Glutamatergic neuron (in vitro differentiated cells): ENCODE measurements around the gene AFF1. TPM values are rescaled to one million over a fixed set of nuclear protein-coding genes. Genes with fewer than 3 reads are reported as not detected.
A peak's percentile ranks its signal among the peaks of the same experiment; 100 is the strongest.

Experiments used
- DNase-seq: peaks from one replicate; pipeline ENCODE4 v3.0.0; 2022
- H3K27ac Mint-ChIP-seq: one replicate; pipeline ENCODE4 v1.8.0; 2020; ENCODE audit warnings: mild to moderate bottlenecking, mixed read lengths, inconsistent platforms; ENCODE audit not compliant: unreplicated experiment
- H3K27me3 Mint-ChIP-seq: one replicate; pipeline ENCODE4 v1.8.0; 2020; ENCODE audit warnings: mild to moderate bottlenecking, moderate library complexity, mixed read lengths, inconsistent platforms; ENCODE audit not compliant: unreplicated experiment
- H3K36me3 Mint-ChIP-seq: one replicate; pipeline ENCODE4 v1.8.0; 2020; ENCODE audit warnings: mild to moderate bottlenecking, mixed read lengths, inconsistent platforms; ENCODE audit not compliant: unreplicated experiment
- H3K4me1 Mint-ChIP-seq: one replicate; pipeline ENCODE4 v1.8.0; 2020; ENCODE audit warnings: mild to moderate bottlenecking, low read depth, mixed read lengths, inconsistent platforms; ENCODE audit not compliant: unreplicated experiment
- H3K4me3 Mint-ChIP-seq: one replicate; pipeline ENCODE4 v1.8.0; 2020; ENCODE audit warnings: mild to moderate bottlenecking, mixed read lengths, inconsistent platforms; ENCODE audit not compliant: unreplicated experiment
- H3K9me3 Mint-ChIP-seq: one replicate; pipeline ENCODE4 v1.8.0; 2020; ENCODE audit warnings: mild to moderate bottlenecking, moderate library complexity, mixed read lengths, inconsistent platforms; ENCODE audit not compliant: unreplicated experiment
- total RNA-seq: library from RNA; stranded (reverse); fragmentation: NEBNext Ultra II Directional; extraction: Animal tissue kit (Norgen Biotek cat#: 25700); gene quantifications from one replicate; pipeline ENCODE4 v1.2.1, GENCODE V29; 2021; ENCODE audit not compliant: unreplicated experiment
- TF ChIP-seq, protein P1 (sequence below): fragments of 200-600 bp; sonication (generic); IDR thresholded peaks from one replicate; pipeline ENCODE4 v1.5.0; 2021; ENCODE audit not compliant: partially characterized antibody, unreplicated experiment

Gene AFF1
- total RNA-seq, 1 donor from 2014 or later: 42.5 TPM

DNA sequence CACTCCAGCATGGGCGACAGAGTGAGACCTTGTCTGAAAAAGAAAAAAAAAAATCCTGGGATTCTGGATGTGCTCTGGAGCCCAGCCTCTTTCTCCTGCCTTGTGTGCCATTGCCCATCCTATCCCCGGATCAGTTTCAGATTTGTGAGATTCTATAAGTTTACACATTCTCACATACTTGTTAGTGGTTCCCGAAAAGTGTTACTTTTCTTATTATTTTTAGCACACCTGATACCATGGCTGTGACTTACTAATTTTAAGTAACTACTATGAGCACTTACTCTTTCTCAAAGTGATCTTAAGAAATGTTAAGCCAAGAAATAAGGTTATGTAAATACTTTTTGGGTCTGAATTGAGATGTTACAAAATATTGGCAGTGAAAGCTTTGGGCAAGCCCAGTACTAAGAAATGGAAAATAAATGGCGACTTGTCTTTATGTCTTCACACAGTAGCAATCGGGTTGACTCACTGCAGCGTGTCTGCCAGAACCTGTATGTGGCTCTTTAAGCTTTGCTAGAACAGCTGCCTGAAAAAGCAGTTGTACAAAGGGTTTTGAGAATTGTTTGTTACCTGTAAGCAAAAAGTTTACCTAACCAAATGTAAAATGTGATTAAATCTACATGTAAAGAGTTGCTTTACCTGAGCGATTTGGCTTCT, 166.9 kb downstream of the AFF1 start:
- Mint-ChIP-seq H3K27me3 (no peaks in the 10 kb centered on the region), H3K27ac (no peak overlapping the region), H3K4me1 (no peaks in the 10 kb centered on the region), H3K4me3 (no peak overlapping the region), H3K36me3 (no peaks in the 10 kb centered on the region), H3K9me3 (no peaks in the 10 kb centered on the region)
- DNase-seq: no peak
- TF ChIP-seq, protein P1, sequence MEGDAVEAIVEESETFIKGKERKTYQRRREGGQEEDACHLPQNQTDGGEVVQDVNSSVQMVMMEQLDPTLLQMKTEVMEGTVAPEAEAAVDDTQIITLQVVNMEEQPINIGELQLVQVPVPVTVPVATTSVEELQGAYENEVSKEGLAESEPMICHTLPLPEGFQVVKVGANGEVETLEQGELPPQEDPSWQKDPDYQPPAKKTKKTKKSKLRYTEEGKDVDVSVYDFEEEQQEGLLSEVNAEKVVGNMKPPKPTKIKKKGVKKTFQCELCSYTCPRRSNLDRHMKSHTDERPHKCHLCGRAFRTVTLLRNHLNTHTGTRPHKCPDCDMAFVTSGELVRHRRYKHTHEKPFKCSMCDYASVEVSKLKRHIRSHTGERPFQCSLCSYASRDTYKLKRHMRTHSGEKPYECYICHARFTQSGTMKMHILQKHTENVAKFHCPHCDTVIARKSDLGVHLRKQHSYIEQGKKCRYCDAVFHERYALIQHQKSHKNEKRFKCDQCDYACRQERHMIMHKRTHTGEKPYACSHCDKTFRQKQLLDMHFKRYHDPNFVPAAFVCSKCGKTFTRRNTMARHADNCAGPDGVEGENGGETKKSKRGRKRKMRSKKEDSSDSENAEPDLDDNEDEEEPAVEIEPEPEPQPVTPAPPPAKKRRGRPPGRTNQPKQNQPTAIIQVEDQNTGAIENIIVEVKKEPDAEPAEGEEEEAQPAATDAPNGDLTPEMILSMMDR: no peak

DNA sequence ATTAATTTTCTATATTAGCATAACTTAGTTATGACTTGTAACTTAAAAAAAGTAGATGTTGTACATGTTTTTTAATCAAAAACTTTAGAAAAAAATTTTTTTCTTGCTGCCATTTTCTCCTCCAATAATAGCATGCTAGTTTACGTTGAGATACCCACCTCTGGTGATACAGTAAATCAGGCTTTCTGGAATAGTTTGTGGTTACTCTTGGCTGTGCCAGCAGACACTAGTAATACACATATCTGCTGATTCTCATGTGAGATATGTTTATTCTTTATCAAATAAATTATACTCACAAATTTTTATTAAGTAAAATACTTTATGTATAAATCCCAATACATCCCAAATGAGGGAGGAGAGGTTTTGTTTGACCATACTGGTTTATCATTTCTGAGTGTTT, 168.3 kb downstream of the AFF1 start:
- TF ChIP-seq, protein P1: no peak
- Mint-ChIP-seq H3K27me3 (no peaks in the 10 kb centered on the region), H3K27ac (no peak overlapping the region), H3K4me3 (no peak overlapping the region), H3K4me1 (peaks cover 4% of the 10 kb centered on the region), H3K9me3 (no peaks in the 10 kb centered on the region), H3K36me3 (no peaks in the 10 kb centered on the region)
- no peak for DNase-seq

DNA sequence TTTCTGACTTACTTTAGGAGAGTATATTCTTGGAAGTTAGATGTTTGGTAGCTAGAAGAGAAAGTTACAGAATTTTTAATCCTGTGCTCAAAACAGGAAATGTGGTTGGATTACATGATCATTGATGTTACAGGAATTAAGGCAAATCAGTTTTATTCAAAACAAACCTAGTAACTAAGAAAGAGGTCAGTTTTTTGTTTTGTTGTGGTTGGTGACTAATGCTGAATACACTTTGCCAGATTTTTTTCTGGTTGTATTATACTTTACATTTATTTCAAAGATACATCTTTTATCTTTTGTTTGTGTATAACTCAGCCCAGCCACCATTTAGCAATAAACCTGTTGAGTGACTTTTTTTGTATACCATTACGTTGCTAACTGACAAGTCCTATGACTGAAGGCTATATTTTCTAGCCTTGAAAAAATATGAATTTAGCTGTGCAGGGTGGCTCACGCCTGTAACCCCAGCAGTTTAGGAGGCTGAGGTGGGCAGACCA, 168.9 kb downstream of the AFF1 start:
- Mint-ChIP-seq H3K9me3 (no peaks in the 10 kb centered on the region), H3K27ac (no peak overlapping the region), H3K27me3 (no peaks in the 10 kb centered on the region), H3K4me1 (peaks cover 10% of the 10 kb centered on the region), H3K4me3 (no peak overlapping the region), H3K36me3 (no peaks in the 10 kb centered on the region)
- TF ChIP-seq, protein P1: no peak
- no peak for DNase-seq

GRCh38 chr4:87105101-87105845, 170.5 kb downstream of the AFF1 start:
- Mint-ChIP-seq H3K27me3 (no peaks in the 10 kb centered on the region), H3K9me3 (peaks cover 1% of the 10 kb centered on the region), H3K36me3 (no peaks in the 10 kb centered on the region), H3K4me1 (peaks cover 19% of the 10 kb centered on the region), H3K4me3 (no peak overlapping the region), H3K27ac (no peak overlapping the region)
- no peak for DNase-seq
- TF ChIP-seq, protein P1: no peak

- Mint-ChIP-seq H3K4me1 (peaks cover 19% of the 10 kb centered on the region), H3K4me3 (peak overlapping the region; percentile 40), H3K9me3 (peaks cover 1% of the 10 kb centered on the region), H3K36me3 (no peaks in the 10 kb centered on the region), H3K27ac (no peak overlapping the region), H3K27me3 (no peaks in the 10 kb centered on the region)
- TF ChIP-seq, protein P1: no peak
- no peak for DNase-seq
Observed at GRCh38 chr4:87108142-87108546, 173.3 kb downstream of the AFF1 start.
